ENCODE data around the gene C19orf44. TPM values are rescaled to one million over a fixed set of nuclear protein-coding genes. Genes with fewer than 3 reads are reported as not detected.
A peak's percentile ranks its signal among the peaks of the same experiment; 100 is the strongest.

C19orf44 gene
- total RNA-seq, 1 donor from 2014 or later = 13.2 TPM

- no peaks in the 10 kb centered on the region for H3K27me3 ChIP-seq
- no peak for TF ChIP-seq EZH2phosphoT487 (IDR thresholded peaks at IDR 0.05)
- no peak for TF ChIP-seq CTCF (IDR thresholded peaks at IDR 0.05)
- no peak for TF ChIP-seq EZH2 (IDR thresholded peaks at IDR 0.05)
- Mint-ChIP-seq H3K9me3 (no peaks in the 10 kb centered on the region), H3K36me3 (peaks cover 25% of the 10 kb centered on the region), H3K4me1 (peaks cover 25% of the 10 kb centered on the region), H3K27me3 (ENCODE audit: insufficient read depth, low read depth) (peaks cover 5% of the 10 kb centered on the region), H3K27ac (peak overlapping the region; percentile 1), H3K4me3 (peak overlapping the region; percentile 97)
- H4K20me1 ChIP-seq (ENCODE audit: low read depth) = peaks cover 50% of the 10 kb centered on the region
- DNase-seq (ENCODE audit: low spot score) = no peak
- peak overlapping the region; percentile 93 for H3K9ac ChIP-seq
- peak overlapping the region; percentile 99 for H3K4me2 ChIP-seq
- H3K9me3 ChIP-seq (ENCODE audit: low read depth) = no peaks in the 10 kb centered on the region
- no peaks in the 10 kb centered on the region for H3K4me1 ChIP-seq
- H3K4me3 ChIP-seq = peak overlapping the region; percentile 98
- no peak overlapping the region for H3K27ac ChIP-seq
- peaks cover 87% of the 10 kb centered on the region for H3K79me2 ChIP-seq (ENCODE audit: low read depth)
- H2AFZ ChIP-seq (replicated peaks) = no peak overlapping the region
- no peaks in the 10 kb centered on the region for H3K36me3 ChIP-seq
- peaks cover 10% of the 10 kb centered on the region for H3F3A ChIP-seq (ENCODE audit: low read depth)
Measured at GRCh38 chr19:16540948-16541347, 44.8 kb downstream of the C19orf44 start.

GRCh38 chr19:16541526-16542044 is 45.4 kb downstream of the C19orf44 start:
- Mint-ChIP-seq H3K27ac (peak overlapping the region; percentile 1), H3K9me3 (no peaks in the 10 kb centered on the region), H3K27me3 (ENCODE audit: insufficient read depth, low read depth) (peaks cover 5% of the 10 kb centered on the region), H3K36me3 (peaks cover 24% of the 10 kb centered on the region), H3K4me3 (peak overlapping the region; percentile 97), H3K4me1 (peaks cover 25% of the 10 kb centered on the region)
- Histone ChIP-seq H3K36me3 (no peaks in the 10 kb centered on the region), H3F3A (ENCODE audit: low read depth) (peaks cover 10% of the 10 kb centered on the region), H3K79me2 (ENCODE audit: low read depth) (peaks cover 80% of the 10 kb centered on the region), H3K4me3 (peak overlapping the region; percentile 98), H3K4me1 (no peaks in the 10 kb centered on the region), H3K9ac (peak overlapping the region; percentile 93), H3K27ac (peak overlapping the region; percentile 79), H2AFZ (replicated peaks) (peak overlapping the region; percentile 60), H4K20me1 (ENCODE audit: low read depth) (peaks cover 43% of the 10 kb centered on the region), H3K27me3 (no peaks in the 10 kb centered on the region), H3K4me2 (peak overlapping the region; percentile 99), H3K9me3 (ENCODE audit: low read depth) (no peaks in the 10 kb centered on the region)
- TF ChIP-seq EZH2phosphoT487 (IDR thresholded peaks at IDR 0.05) = no peak
- no peak for TF ChIP-seq EZH2 (IDR thresholded peaks at IDR 0.05)
- TF ChIP-seq CTCF (IDR thresholded peaks at IDR 0.05) = no peak
- peak; percentile 51 for DNase-seq (ENCODE audit: low spot score)

- H3K4me1 ChIP-seq = no peaks in the 10 kb centered on the region
- no peaks in the 10 kb centered on the region for H3K9me3 Mint-ChIP-seq
- no peaks in the 10 kb centered on the region for H3K36me3 ChIP-seq
- H3K27ac Mint-ChIP-seq = peak within 1 kb of the TSS; percentile 79
- peak within 1 kb of the TSS; percentile 97 for H3K4me3 Mint-ChIP-seq
- no peaks in the 10 kb centered on the region for H3K27me3 ChIP-seq
- H4K20me1 ChIP-seq (ENCODE audit: low read depth) = peaks cover 38% of the 10 kb centered on the region
- peaks cover 10% of the 10 kb centered on the region for H3F3A ChIP-seq (ENCODE audit: low read depth)
- H2AFZ ChIP-seq (replicated peaks) = peak within 1 kb of the TSS; percentile 60
- H3K9ac ChIP-seq = peak within 1 kb of the TSS; percentile 93
- H3K27ac ChIP-seq = peak within 1 kb of the TSS; percentile 79
- H3K4me2 ChIP-seq = peak within 1 kb of the TSS; percentile 99
- no peaks in the 10 kb centered on the region for H3K9me3 ChIP-seq (ENCODE audit: low read depth)
- peak; percentile 98 for DNase-seq (ENCODE audit: low spot score)
- peaks cover 23% of the 10 kb centered on the region for H3K36me3 Mint-ChIP-seq
- TF ChIP-seq EZH2 (IDR thresholded peaks at IDR 0.05) (no peak), CTCF (IDR thresholded peaks at IDR 0.05) (peak; percentile 14)
- H3K27me3 Mint-ChIP-seq (ENCODE audit: insufficient read depth, low read depth) = peaks cover 5% of the 10 kb centered on the region
- H3K4me3 ChIP-seq = peak within 1 kb of the TSS; percentile 98
- peaks cover 25% of the 10 kb centered on the region for H3K4me1 Mint-ChIP-seq
- peaks cover 73% of the 10 kb centered on the region for H3K79me2 ChIP-seq (ENCODE audit: low read depth)
Measured at GRCh38 chr19:16542045-16542909, 46.1 kb downstream of the C19orf44 start, which contains the start of gene CHERP. TSS of gene CHERP (minus strand) at chr19:16542437. CDS start at chr19:16542378, 59 bp downstream.
